Measurements from ENCODE around the gene TBX18.

TBX18 gene

GRCh38 chr6:84772428-84773132 lies 8.2 kb upstream of the TBX18 start:
- no peak for DNase-seq

DNA sequence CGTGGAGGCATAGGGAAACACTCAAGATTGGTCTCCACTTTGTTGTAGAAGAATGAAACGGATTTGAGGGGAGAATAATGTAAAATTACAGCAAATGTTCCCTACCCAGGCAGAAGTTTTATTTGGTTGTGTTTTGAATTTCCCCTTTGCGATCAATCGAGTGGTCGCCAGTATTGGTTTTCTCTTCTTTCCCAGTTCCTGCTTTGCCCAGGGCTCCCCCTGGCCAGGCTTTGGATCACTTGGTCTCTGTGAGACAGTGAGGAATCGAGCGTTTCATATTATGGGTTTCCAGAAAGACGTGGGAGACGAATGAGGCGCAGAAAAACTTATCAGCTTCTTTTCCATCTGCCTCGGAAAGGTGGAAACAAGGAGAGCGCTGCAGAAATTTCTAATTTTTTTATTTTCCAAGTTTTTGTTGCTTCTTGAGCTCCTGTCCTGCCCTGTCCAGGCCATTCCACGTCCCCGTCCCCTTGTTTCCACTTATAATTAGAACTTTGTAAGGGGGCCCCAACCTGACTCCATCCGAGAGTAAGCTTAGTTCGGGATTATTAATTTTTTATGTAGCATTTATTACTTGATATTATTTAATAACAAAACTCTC lies 7.5 kb upstream of the TBX18 start:
- no peak for DNase-seq

GRCh38 chr6:84771125-84771755 lies 6.8 kb upstream of the TBX18 start:
- DNase-seq, result no peak

DNA sequence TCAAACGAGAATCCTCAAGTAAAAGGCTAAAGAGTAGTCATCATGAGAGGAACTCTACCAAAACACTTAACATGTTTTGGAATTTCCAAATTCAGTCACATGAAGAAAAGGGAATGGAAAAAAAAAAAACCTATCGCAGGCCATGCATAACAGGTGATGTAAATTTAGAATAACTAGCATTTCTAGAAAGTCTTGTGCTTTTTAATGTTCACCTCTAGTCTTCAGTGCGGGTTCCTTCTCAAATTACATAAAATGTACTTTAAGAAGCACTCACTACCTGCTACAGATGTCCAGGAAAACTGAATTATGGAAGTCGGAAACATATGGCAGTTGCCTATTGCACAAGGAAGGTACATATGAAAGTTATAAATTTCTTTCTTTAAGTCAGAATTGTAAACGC lies 6.1 kb upstream of the TBX18 start:
- no peak for DNase-seq

DNA sequence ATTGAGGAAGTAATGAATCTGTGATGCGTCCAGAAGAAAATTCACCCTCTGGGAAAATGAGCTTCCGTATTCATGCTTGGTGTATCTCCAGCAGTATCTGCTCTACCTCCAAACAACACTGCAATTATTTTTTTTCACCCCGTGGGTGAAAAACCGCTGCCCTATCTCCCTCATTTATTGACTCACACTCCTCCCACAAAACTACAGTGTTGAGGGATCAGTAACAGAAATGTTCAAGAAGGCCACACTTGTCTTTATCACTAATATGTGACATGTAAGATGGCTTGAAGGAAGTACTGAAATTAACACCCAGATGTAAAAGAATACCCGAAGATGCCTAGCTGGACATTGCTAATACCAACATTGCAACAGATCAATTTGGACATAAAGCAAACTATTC lies 4.9 kb upstream of the TBX18 start:
- DNase-seq, result no peak

DNA sequence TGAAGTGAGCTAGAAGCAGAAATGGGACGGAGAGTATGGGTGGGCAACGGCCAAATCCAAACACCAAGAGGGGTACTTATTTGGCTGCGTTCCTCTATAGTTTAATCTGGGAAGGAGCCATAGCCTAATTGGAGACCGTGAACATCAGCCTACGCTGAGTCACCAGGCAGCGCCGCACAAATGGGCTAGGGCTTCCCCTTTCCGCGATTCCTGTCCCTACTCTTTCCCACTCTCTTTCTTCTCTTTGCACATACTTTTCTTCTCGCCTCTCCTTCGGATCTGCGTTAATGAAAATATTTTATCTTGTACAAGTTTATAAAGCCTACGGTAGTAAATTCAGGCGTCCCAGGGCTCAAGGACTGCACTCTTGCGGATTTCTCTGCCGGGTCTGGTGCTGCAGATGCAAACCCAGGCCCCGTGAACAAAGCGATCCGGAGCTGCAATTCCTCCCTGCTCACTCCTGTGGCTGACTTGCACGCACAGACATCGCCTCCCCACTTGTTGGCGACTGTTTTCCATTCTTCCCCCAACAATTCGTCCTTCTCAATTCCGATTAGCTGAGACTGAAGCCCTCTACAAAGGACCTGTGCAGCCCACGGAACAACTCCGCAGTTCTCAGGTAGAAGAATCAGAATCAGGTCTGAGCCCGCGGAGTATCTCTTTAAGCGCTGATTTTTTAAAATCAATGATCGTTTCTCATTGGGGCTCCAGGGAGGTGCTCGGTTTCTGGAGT lies 4.2 kb upstream of the TBX18 start:
- DNase-seq, result no peak

- DNase-seq, result no peak
Observed at GRCh38 chr6:84767526-84768201, 3.3 kb upstream of the TBX18 start.

DNA sequence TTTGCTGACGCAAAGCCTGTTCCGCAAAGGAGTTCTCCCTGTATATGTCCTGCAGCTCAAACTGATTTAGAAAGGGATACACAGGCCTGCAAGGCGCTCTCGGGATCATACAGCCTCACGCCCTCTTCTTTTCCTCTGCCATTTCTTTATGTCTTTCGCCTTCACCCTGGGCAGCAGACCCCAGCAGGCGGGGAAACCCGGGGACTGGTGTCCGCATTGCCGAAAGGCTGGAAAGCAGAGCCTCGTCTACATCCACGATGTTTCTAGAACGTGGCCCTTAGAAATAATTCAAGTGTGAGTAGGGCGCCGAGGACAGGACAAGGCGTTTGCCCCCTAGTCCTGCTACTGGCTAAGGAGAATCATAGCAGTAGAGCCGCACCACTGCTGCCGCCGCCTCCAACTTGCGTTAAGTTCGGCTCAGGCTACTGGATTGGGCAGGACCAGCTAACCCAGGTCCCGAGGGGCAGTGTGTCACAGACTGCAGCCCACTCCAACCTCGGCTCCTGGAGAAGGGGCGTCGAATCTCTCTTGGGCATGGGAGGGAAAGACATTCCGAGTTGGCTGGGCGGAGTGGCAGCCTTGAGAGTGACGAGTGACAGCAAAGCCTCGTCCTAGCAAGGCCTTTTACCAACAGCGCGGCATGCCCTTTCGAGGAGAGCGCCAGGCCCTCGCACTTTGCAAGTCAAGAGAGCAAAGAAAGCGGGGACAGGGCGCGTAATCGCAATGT lies 2.6 kb upstream of the TBX18 start:
- DNase-seq, result no peak

GRCh38 chr6:84766118-84766798 lies 1.9 kb upstream of the TBX18 start:
- no peak for DNase-seq

DNA sequence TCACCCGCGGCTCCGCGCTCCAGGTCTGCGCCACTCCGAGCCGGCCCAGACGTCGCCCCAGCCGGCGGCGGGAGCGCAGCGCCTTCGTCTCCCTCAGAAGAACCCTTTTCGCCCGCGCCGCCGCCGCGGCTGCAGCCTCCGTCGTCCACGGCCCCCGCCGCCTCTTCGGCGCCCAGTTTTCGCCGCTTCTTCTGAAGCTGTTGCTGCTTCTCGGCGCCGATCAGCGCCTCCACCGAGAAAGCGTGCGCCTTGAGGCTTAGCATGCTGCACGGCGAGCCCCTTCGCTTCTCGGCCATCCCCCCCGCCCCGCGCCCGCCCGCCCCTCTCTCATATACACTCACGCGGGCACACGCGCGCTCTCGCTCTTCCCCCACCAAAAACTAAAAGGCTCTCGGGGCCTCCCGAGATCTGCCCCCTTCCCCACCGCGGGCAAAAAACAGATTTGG lies 489 bp downstream of the TBX18 start:
- DNase-seq, result no peak

GRCh38 chr6:84763003-84763885 lies 1.2 kb downstream of the TBX18 start:
- no peak for DNase-seq

GRCh38 chr6:84762220-84763002 lies 2.0 kb downstream of the TBX18 start:
- DNase-seq, result no peak

- DNase-seq, result no peak
Observed at GRCh38 chr6:84758486-84758885, 5.9 kb downstream of the TBX18 start.

GRCh38 chr6:84756877-84757276 lies 7.5 kb downstream of the TBX18 start:
- DNase-seq, result no peak

DNA sequence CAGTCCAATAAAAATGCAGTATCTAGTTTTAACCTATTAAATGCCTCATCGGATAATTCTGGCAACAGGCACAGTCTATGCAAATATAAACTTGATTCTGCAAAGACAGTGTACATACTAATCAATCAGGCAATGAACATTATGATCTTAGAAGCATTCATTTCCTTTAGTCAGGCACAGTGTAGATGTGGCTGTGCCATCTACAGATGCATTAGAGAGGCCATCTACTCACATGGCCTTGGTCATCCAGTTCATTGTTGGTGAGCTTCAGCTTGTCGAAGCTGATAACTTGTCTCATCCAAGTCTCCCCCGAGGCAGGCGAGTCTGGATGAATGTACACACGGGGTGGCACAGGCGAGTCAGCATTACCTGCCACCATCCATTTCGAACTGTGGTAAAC lies 7.9 kb downstream of the TBX18 start:
- no peak for DNase-seq

DNA sequence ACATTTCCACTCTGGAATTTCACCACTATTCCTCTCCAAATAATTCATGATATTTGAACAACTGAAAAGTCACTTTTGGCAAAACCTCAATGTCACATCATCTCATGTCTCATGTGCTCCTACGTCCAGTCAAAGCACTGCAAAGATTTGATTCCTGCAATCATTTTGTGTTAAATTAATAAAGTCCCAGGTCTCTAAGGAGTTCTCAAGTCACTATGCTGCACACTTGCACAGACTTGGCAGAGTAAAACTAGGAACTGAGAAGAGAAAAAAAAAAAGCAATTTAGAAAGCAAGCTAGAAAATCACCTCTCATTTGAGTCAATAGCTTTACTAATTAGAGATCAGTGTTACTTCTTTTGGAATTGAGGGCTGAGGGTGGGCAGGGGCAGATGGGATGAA lies 11.2 kb downstream of the TBX18 start:
- no peak for DNase-seq

- DNase-seq, result no peak
Observed at GRCh38 chr6:84752118-84752850, 12.1 kb downstream of the TBX18 start.

DNA sequence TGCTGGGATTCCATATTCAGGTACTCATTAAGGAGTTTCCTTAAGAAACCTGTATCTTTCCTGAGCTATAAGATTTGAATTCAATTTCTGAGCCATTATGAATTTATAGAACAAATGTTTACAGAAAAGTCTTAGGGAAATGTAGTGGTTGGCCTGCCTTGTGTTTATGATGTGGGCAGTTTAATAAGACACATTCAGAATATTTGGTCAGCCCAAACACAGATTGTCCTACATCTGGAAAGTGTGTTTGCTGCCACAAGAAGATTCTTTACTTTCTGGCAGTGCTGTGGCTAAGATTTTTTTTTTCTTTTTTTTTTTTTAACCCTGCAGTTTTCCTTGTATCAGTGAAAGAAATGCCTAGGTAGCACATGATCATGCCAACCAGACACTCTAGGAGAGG lies 15.2 kb downstream of the TBX18 start:
- no peak for DNase-seq

GRCh38 chr6:84748376-84748775 lies 16.0 kb downstream of the TBX18 start:
- no peak for DNase-seq
